Neural cell (in vitro differentiated cells): ENCODE results near the gene CIT. TPM values are rescaled to one million over a fixed set of nuclear protein-coding genes. Genes with fewer than 3 reads are reported as not detected.
"Not testable (repeated sequence)": the region's sequence is repeated elsewhere in the genome, so short reads cannot be mapped to it uniquely, and the experiment has no call there.

Experiments used
- H2AFZ ChIP-seq: fragments of 200-600, 300-800 bp; sonication (generic), shearing (Covaris generic); 2 replicates; pipeline ENCODE4 v1.6.0; 2014; ENCODE audit warnings: low read depth, mild to moderate bottlenecking, antibody characterized with exemption, low read length, moderate library complexity
- H3F3A ChIP-seq: fragments of 200-600 bp; shearing (Covaris generic); 2 replicates; pipeline ENCODE4 v1.6.1; 2016; ENCODE audit warnings: mild to moderate bottlenecking, moderate library complexity, mixed read lengths, antibody characterized with exemption, low read length; ENCODE audit not compliant: insufficient read depth, poor library complexity, severe bottlenecking
- H3K27ac ChIP-seq: fragments of 200-600, 300-800 bp; sonication (generic), shearing (Covaris generic); 2 replicates; pipeline ENCODE4 v1.5.1; 2014; ENCODE audit warnings: mild to moderate bottlenecking, low read length, moderate library complexity
- H3K27me3 ChIP-seq: fragments of 300-800, 200-600 bp; sonication (generic), shearing (Covaris generic); 2 replicates; pipeline ENCODE4 v1.6.0; 2014; ENCODE audit warnings: mild to moderate bottlenecking, low read depth, low read length, moderate library complexity; ENCODE audit not compliant: insufficient read depth
- H3K36me3 ChIP-seq: fragments of 300-800, 200-600 bp; sonication (generic), shearing (Covaris generic); 2 replicates; pipeline ENCODE4 v1.5.1; 2014; ENCODE audit warnings: mild to moderate bottlenecking, antibody characterized with exemption, low read length, moderate library complexity; ENCODE audit not compliant: insufficient read depth
- H3K4me2 ChIP-seq: fragments of 300-800, 200-600 bp; sonication (generic), shearing (Covaris generic); 2 replicates; pipeline ENCODE4 v1.6.0; 2014; ENCODE audit warnings: mild to moderate bottlenecking, low read length
- H3K4me3 ChIP-seq: fragments of 300-800, 200-600 bp; sonication (generic), shearing (Covaris generic); 2 replicates; pipeline ENCODE4 v1.5.1; 2014; ENCODE audit warnings: mild to moderate bottlenecking, low read length, moderate library complexity
- H3K79me2 ChIP-seq: fragments of 200-600 bp; shearing (Covaris generic); replicated peaks from 2 replicates; pipeline ENCODE4 v1.6.0; 2014; ENCODE audit warnings: mild to moderate bottlenecking, low read length, moderate library complexity; ENCODE audit not compliant: insufficient read depth
- H3K9ac ChIP-seq: fragments of 300-800, 200-600 bp; sonication (generic), shearing (Covaris generic); 2 replicates; pipeline ENCODE4 v1.6.1; 2016; ENCODE audit warnings: mild to moderate bottlenecking, low read length, mixed read lengths
- H3K9me2 ChIP-seq: fragments of 200-600 bp; shearing (Covaris generic); 2 replicates; pipeline ENCODE4 v1.6.1; 2016; ENCODE audit warnings: mild to moderate bottlenecking, low read length, mixed read lengths; ENCODE audit not compliant: insufficient read depth
- H3K9me3 ChIP-seq: fragments of 200-600, 300-800 bp; sonication (generic), shearing (Covaris generic); 2 replicates; pipeline ENCODE4 v1.6.1; 2016; ENCODE audit warnings: mild to moderate bottlenecking, mixed run types, low read length, moderate library complexity, mixed read lengths
- H4K20me1 ChIP-seq: fragments of 200-600 bp; shearing (Covaris generic); 2 replicates; pipeline ENCODE4 v1.6.1; 2016; ENCODE audit warnings: mild to moderate bottlenecking, mixed run types; ENCODE audit not compliant: insufficient read depth
- CTCF ChIP-seq: fragments of 450-650 bp; IDR thresholded peaks from 2 replicates; pipeline ENCODE4 v1.5.1; 2014; ENCODE audit warnings: antibody characterized with exemption, mild to moderate bottlenecking, moderate library complexity; ENCODE audit not compliant: poor library complexity, severe bottlenecking
- EP300 ChIP-seq: fragments of 450-650 bp; conservative IDR thresholded peaks from 2 replicates; pipeline ENCODE4 v1.6.1; 2014; ENCODE audit warnings: antibody characterized with exemption, mild to moderate bottlenecking, moderate library complexity; ENCODE audit not compliant: poor library complexity, severe bottlenecking
- EZH2 ChIP-seq: fragments of 200-600, 300-800 bp; shearing (Covaris generic), sonication (generic); IDR thresholded peaks from 2 replicates; pipeline ENCODE4 v1.6.1; 2014; ENCODE audit warnings: antibody characterized with exemption, low read length, borderline replicate concordance, mild to moderate bottlenecking; ENCODE audit not compliant: insufficient read depth, poor library complexity, severe bottlenecking
- MXI1 ChIP-seq: fragments of 450-650 bp; conservative IDR thresholded peaks from 2 replicates; pipeline ENCODE4 v1.6.1; 2014; ENCODE audit warnings: antibody characterized with exemption, mild to moderate bottlenecking; ENCODE audit not compliant: poor library complexity, severe bottlenecking
- POLR2AphosphoS5 ChIP-seq: IDR thresholded peaks from 2 replicates; pipeline ENCODE4 v1.6.1; 2012
- RAD21 ChIP-seq: fragments of 450-650 bp; conservative IDR thresholded peaks from 2 replicates; pipeline ENCODE4 v1.6.1; 2014; ENCODE audit warnings: antibody characterized with exemption, mild to moderate bottlenecking, moderate library complexity
- REST ChIP-seq: IDR thresholded peaks from 2 replicates; pipeline ENCODE4 v1.6.1; 2012; ENCODE audit warnings: borderline replicate concordance
- SMC3 ChIP-seq: fragments of 450-650 bp; conservative IDR thresholded peaks from 2 replicates; pipeline ENCODE4 v1.6.1; 2014; ENCODE audit warnings: antibody characterized with exemption, mild to moderate bottlenecking, moderate library complexity; ENCODE audit not compliant: poor library complexity
- TAF1 ChIP-seq: IDR thresholded peaks from 2 replicates; pipeline ENCODE4 v1.6.1; 2012; ENCODE audit warnings: low read depth
- polyA plus RNA-seq: library from polyadenylated mRNA; depleted of rRNA; stranded (reverse); fragments of >200 nt; gene quantifications from 2 replicates; pipeline ENCODE4 v1.2.3, GENCODE V29; 2014

The CIT gene
- polyA plus RNA-seq, 1 donor from 2014 or later, result 3.3 TPM

GRCh38 chr12:119885549-119885948 lies 8.4 kb upstream of the CIT start:
- no peaks in the 10 kb centered on the region for H3K79me2 ChIP-seq
- no peak overlapping the region for H3K9ac ChIP-seq
- H3K36me3 ChIP-seq, result no peaks in the 10 kb centered on the region
- no peak overlapping the region for H3K27ac ChIP-seq
- no peaks in the 10 kb centered on the region for H3K27me3 ChIP-seq
- no peaks in the 10 kb centered on the region for H4K20me1 ChIP-seq
- TF ChIP-seq RAD21, result no peak
- TF ChIP-seq CTCF, result no peak
- TF ChIP-seq MXI1, result no peak
- TF ChIP-seq SMC3, result no peak
- TF ChIP-seq REST, result no peak
- TF ChIP-seq EZH2, result no peak
- TF ChIP-seq TAF1, result no peak
- TF ChIP-seq EP300, result no peak
- no peak for TF ChIP-seq POLR2AphosphoS5
- H3K9me3 ChIP-seq, result no peaks in the 10 kb centered on the region
- no peaks in the 10 kb centered on the region for H3K9me2 ChIP-seq
- no peaks in the 10 kb centered on the region for H3F3A ChIP-seq
- no peak overlapping the region for H3K4me2 ChIP-seq
- no peak overlapping the region for H3K4me3 ChIP-seq
- H2AFZ ChIP-seq, result no peak overlapping the region

- H3K9me3 ChIP-seq, H3K9ac ChIP-seq, H3K27me3 ChIP-seq, H3K36me3 ChIP-seq, H4K20me1 ChIP-seq, H3K79me2 ChIP-seq, H3K27ac ChIP-seq, H2AFZ ChIP-seq, H3K4me3 ChIP-seq, H3K4me2 ChIP-seq, H3K9me2 ChIP-seq, H3F3A ChIP-seq: not testable (repeated sequence)
Observed at GRCh38 chr12:119883791-119884190, 6.7 kb upstream of the CIT start.

GRCh38 chr12:119883237-119883636 lies 6.1 kb upstream of the CIT start:
- H2AFZ ChIP-seq, result no peak overlapping the region
- no peaks in the 10 kb centered on the region for H4K20me1 ChIP-seq
- no peak overlapping the region for H3K4me2 ChIP-seq
- no peak overlapping the region for H3K27ac ChIP-seq
- no peaks in the 10 kb centered on the region for H3K9me3 ChIP-seq
- no peaks in the 10 kb centered on the region for H3F3A ChIP-seq
- H3K9ac ChIP-seq, result no peak overlapping the region
- no peak for TF ChIP-seq MXI1
- no peak for TF ChIP-seq REST
- no peak for TF ChIP-seq CTCF
- no peak for TF ChIP-seq TAF1
- no peak for TF ChIP-seq POLR2AphosphoS5
- TF ChIP-seq SMC3, result no peak
- TF ChIP-seq EZH2, result no peak
- no peak for TF ChIP-seq RAD21
- TF ChIP-seq EP300, result no peak
- no peaks in the 10 kb centered on the region for H3K36me3 ChIP-seq
- H3K9me2 ChIP-seq, result no peaks in the 10 kb centered on the region
- H3K4me3 ChIP-seq, result no peak overlapping the region
- no peaks in the 10 kb centered on the region for H3K79me2 ChIP-seq
- H3K27me3 ChIP-seq, result no peaks in the 10 kb centered on the region
